Right forelimb (tissue), 1 donor: ENCODE results near the gene GSG1L.

Experiments used
- DNase-seq: peaks from one replicate; pipeline ENCODE4 v3.0.0-alpha.2; 2018

Gene GSG1L

GRCh38 chr16:28062261-28062846 lies 1.2 kb downstream of the GSG1L start:
- DNase-seq = no peak

GRCh38 chr16:28061352-28062101 lies 2.0 kb downstream of the GSG1L start:
- DNase-seq = no peak

DNA sequence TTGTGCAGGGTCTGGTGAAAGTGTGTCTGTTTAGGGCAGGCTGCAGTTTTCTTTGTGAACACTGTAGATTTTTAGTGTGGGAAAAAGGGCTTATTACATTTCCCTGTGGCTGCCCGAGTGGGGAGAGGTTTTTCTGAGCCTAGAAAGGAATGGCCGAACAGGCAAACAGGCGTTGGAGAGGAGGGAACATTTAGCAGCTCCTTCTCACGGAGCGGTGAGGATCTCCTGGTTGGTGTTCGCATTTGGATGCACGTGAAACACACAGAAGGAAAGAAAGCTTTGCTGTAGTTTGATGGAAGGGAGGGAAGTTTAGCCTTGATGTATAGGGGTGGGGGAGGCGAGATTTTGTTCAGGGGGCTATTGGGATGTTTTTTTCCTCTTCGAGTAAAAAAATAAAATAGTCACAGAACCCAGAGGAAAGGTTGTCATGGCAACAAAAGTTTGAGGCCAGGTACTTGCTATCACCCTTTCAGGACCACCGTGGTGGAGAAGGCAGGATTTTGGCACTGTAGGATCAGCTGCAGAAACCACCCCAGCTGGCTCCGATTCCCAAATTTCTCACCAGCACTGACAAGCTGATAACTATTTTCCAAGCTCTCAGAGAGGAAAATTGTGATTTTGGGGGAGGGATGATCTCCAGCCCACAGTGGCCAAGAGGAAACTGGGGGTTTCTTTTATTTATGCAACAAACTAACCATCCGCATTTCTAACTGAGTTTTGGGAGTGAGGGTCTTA lies 3.5 kb downstream of the GSG1L start:
- DNase-seq = no peak

- DNase-seq = no peak
Observed at GRCh38 chr16:28058839-28059589, 4.5 kb downstream of the GSG1L start.

DNA sequence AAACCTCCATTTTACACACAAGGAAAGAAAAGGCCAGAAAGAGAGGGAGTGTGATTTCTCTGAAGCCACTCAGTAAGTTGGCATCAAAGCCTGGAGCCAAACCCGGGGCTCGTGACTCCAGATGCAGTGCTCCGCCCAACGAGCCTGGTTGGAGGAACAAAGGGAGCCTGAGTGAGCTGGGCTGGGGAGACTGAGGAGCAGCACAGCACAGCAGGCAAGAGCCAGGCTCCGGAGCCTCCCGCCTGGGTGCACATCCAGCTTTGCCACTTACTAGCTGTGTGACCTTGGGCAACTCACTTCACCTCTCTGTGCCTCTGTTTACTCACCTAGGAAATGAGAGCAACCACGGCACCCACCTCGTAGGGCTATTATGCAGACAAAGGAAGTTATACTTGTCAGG lies 5.6 kb downstream of the GSG1L start:
- DNase-seq = no peak

DNA sequence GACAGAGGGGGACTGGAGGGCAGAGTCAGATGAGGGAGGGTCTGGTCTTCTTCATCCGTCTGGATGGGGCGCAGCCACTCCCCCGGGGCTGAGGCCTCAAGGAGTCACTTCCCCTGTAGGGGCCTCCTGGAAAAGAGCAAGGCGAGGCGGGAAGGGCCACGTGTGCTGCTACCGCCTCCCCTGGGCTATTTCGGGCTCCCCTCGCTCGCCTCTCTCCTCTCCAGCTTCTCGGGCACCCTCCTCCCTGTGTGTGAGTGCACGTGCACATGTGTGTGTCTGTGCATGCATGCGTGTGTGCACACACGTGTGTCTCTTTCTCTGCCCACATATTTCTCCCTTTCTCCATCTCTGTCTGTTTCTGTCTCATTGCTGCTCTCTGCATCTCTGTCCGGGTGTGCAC lies 10.1 kb downstream of the GSG1L start:
- DNase-seq = no peak

- no peak for DNase-seq
Observed at GRCh38 chr16:28052274-28053128, 11.0 kb downstream of the GSG1L start.

- DNase-seq = no peak
Observed at GRCh38 chr16:28051486-28051885, 12.0 kb downstream of the GSG1L start.

DNA sequence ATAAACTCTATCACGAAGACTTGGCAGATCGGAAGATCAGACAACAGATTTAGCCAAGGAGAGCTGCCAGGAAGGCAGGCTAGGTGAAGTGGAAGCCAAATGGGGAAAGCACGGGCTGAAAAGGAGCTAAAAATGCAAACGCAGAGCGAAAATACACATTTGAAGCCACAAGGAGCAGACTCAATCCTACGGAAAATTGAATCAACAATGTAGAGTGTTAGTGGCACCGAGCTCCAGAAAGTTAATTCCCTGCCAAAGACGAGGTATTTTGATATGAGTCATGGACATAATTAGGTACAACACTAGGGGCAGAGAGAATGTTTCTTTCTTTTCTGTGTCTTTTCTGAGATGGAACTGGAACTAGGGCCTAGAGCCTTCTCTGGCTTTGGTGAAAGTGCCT lies 20.7 kb downstream of the GSG1L start:
- DNase-seq = no peak

- no peak for DNase-seq
Observed at GRCh38 chr16:28041615-28042014, 21.9 kb downstream of the GSG1L start.

- no peak for DNase-seq
Observed at GRCh38 chr16:28040039-28040438, 23.5 kb downstream of the GSG1L start.

- DNase-seq = no peak
Observed at GRCh38 chr16:28039493-28039892, 24.0 kb downstream of the GSG1L start.

DNA sequence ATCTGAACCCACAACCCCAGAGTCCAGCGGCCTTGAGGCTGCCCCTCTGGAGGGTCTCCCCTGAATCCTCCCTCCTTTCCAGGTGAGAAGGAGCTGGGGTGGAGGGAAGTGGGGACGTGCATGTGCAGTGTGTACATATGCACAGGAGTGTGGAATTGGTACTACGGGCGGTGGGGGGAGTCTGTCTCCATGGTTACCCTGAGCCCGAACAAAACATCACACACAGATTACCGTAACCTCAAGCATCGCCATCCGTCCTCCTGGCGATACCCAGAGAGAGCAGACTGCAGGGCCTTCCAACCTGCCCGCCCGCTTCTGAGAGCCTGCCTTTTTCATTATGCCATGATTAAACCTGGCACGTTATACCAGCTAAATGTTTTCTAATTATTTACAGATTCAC lies 25.1 kb downstream of the GSG1L start:
- no peak for DNase-seq

DNA sequence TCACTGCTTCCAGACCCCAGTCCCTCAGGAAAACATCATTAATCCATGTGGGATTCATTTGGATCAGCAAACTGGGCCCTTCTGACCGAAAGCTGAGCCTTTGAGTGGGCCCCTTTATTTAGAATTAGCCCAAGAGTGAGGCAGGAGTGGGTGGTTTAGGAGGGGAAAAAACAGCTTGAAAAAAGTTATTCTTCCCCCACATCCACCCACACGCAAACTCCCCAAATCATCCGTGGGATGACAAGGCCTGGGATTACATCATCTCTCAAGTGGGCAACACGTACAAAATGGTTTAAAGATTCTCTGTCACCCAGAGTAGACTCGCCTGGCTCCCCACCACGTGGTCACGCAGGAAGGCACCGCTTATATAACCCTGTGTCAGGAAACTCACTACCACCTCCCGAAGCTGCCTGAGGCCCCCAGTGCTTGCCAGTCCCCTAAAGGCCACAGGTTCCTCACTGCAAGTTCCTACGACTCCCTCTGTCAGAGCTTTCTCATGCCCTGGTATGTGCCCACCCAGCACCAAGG lies 27.6 kb downstream of the GSG1L start:
- no peak for DNase-seq

DNA sequence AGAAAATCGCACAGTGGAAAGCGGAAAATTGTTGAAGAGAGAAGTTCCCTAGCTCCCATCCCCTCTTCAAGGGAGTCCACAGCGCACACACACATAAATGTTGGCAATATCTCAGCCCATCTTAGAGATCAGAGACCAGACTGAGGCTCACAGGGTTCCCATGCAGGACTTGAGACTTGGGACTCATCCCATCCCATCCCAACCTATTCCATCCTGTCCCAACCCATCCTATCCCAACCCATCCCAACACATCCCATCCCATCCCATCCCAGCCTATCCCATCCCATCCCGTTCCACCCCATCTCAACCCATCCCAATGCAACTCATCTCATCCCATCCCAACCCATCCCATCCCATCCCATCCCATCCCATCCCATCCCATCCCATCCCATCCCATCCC lies 29.6 kb downstream of the GSG1L start:
- no peak for DNase-seq

GRCh38 chr16:28029387-28030002 lies 34.0 kb downstream of the GSG1L start:
- no peak for DNase-seq

- no peak for DNase-seq
Observed at GRCh38 chr16:28027055-28027454, 36.5 kb downstream of the GSG1L start.

DNA sequence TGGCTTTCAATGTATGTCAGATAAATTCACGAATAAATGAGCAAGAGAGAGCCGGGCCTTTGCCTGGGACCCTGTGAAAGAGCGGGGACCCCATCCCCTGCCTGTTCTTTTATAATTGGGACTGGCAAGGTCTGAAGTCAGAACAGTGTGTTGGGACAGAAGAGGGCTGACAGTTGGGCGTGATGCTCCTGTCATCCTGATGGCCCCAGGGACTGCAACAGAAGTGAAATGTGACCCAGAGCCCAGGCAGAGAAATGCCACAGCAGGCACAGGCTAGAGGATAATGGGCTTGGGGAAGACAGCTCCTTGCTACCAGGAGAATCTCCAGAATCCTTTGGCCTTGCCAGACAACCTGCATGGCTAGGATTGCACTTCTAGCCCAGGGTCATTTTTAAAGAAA lies 37.9 kb downstream of the GSG1L start:
- no peak for DNase-seq

GRCh38 chr16:28019218-28019617 lies 44.3 kb downstream of the GSG1L start:
- no peak for DNase-seq

GRCh38 chr16:28014851-28015250 lies 48.7 kb downstream of the GSG1L start:
- no peak for DNase-seq

DNA sequence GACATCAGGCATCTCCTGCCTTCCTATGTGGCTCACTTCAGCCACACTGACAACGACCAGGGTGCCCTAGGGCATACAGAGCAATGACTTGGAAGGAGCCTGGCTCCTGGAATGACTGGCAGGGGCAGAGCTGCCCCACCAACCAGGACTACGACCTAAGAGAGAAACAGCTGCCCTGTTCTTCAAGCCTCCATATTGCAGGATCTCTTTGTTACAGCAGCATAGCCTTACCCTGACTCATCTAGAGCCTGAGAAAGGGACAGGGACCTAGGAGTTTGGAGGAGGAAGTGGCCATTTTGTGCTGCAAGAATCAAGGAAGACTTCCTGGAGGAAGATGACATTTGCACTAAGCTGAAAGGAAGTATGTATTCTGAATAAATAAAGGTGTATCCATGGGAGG lies 49.6 kb downstream of the GSG1L start:
- no peak for DNase-seq

- no peak for DNase-seq
Observed at GRCh38 chr16:28013392-28013791, 50.1 kb downstream of the GSG1L start.
